Measurements from ENCODE around the gene FMNL3. TPM values are rescaled to one million over a fixed set of nuclear protein-coding genes. Genes with fewer than 3 reads are reported as not detected.

FMNL3 gene
- total and polyA plus RNA-seq, 2 of the 8 experiments (the other 6 are each of a cell fraction or from before 2014, with no cell fraction given), result 8.6 to 29.0 TPM

DNA sequence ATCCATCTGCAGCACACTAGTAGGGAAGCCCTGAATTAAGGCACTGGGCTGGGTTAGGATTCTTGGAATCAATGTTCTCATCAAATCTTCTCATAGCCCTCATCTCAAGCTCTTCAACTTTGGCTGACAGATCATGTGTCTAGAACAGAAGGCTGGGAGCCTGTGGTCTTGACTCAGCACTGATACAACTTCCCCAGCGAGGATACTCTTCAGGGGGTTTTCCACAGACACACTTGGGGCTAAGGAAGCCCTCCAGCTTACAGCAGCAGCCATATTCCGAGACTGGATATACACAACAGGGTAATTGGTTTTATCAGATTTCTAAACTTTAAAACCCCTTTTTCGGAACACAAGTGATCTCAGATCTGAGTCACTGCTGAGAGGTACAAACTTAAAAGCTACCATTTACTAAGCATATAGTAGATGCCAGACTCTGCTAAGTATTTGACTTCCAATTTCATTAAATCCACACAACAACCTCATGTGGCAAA, 3.5 kb downstream of the FMNL3 start:
- H3K4me1 ChIP-seq (replicated peaks in 1 of 4; ENCODE audit: control insufficient read depth in 3 of 4, insufficient read depth in 4 of 4, low read length in 3 of 4), result peaks cover 9 to 34% (median 14%) of the 10 kb centered on the region in 4 experiments
- no peak overlapping the region for H4K91ac ChIP-seq (replicated peaks; ENCODE audit: insufficient read length, low read length)
- no peak overlapping the region for H2AFZ ChIP-seq (ENCODE audit: low read length)
- no peaks in the 10 kb centered on the region for H3K36me3 ChIP-seq (ENCODE audit: control insufficient read depth in 2 of 4, insufficient read depth in 4 of 4, low read length in 3 of 4)
- H2BK12ac ChIP-seq (ENCODE audit: low read depth, low read length), result 0 out of 2 replicates have a peak overlapping the region, but pooled peaks have one; percentile 22
- H2AK5ac ChIP-seq (ENCODE audit: low read depth, low read length), result no peak overlapping the region
- H3K27me3 ChIP-seq (replicated peaks in 1 of 4; ENCODE audit: control insufficient read depth in 3 of 4, extremely low read depth in 1 of 4, insufficient read depth in 3 of 4, low read length in 3 of 4), result peaks cover 1 to 9% (median 6%) of the 10 kb centered on the region in 4 experiments
- peak overlapping the region; percentile 48; the same call in 1 of the 2 replicates for H2BK15ac ChIP-seq (ENCODE audit: low read length)
- DNase-seq (ENCODE audit: low read depth in 1 of 2, low spot score in 2 of 2) (no peak), FAIRE-seq (no peak)
- no peak overlapping the region for H3K27ac ChIP-seq (ENCODE audit: low read depth, low read length)
- H3K18ac ChIP-seq (ENCODE audit: extremely low read depth, low read length), result no peak overlapping the region
- no peak overlapping the region for H3K14ac ChIP-seq (ENCODE audit: insufficient read length)
- no peak overlapping the region for H3K4ac ChIP-seq (replicated peaks; ENCODE audit: insufficient read length, low read depth, low read length)
- ChIA-PET POLR2A (ENCODE audit: partially characterized antibody) (interaction anchor here (1.0 to 4.0 kb wide), 8 partner anchors 8 to 67 kb away, joined by 3 to 23 read pairs (median 7); partner anchors contain the start of gene TMBIM6), CTCF (ENCODE audit: partially characterized antibody) (interaction anchor here (0.8 to 10.3 kb wide), 17 partner anchors 12 to 136 kb away, joined by 3 to 222 read pairs (median 4); partner anchors contain the start of gene TMBIM6)
- peaks cover 3 to 10% of the 10 kb centered on the region in 2 experiments for H4K20me1 ChIP-seq (replicated peaks in 1 of 2; ENCODE audit: control insufficient read depth in 1 of 2, insufficient read depth in 2 of 2, low read length in 2 of 2)
- H3K56ac ChIP-seq (replicated peaks; ENCODE audit: insufficient read length, low read depth, low read length), result no peak overlapping the region
- no peak overlapping the region for H2BK5ac ChIP-seq (ENCODE audit: low read depth, low read length)
- H3K4me2 ChIP-seq (ENCODE audit: insufficient read depth in 1 of 2, low read depth in 2 of 2, low read length in 2 of 2), result no peak overlapping the region; a peak in 1 of 4 replicates
- H3K79me1 ChIP-seq (ENCODE audit: low read depth, low read length), result no peaks in the 10 kb centered on the region; the same call in 1 of the 2 replicates
- H3K9me3 ChIP-seq (ENCODE audit: insufficient read depth in 2 of 2, low read depth in 1 of 2, low read length in 1 of 2), result no peaks in the 10 kb centered on the region
- no peak overlapping the region for H4K8ac ChIP-seq (ENCODE audit: extremely low read depth, insufficient read depth, low read length)
- H2BK20ac ChIP-seq (ENCODE audit: low read length), result no peak overlapping the region
- no peak overlapping the region for H3K9ac ChIP-seq (replicated peaks in 1 of 4; ENCODE audit: extremely low read depth in 1 of 4, low read depth in 3 of 4, low read length in 3 of 4)
- no peak overlapping the region for H3K23ac ChIP-seq (ENCODE audit: insufficient read length)
- H4K5ac ChIP-seq (ENCODE audit: insufficient read length, low read depth, low read length), result no peak overlapping the region
- TF ChIP-seq CBX8 (IDR thresholded peaks at IDR 0.05; ENCODE audit: borderline replicate concordance, low read depth, low read length) (no peak), SP2 (IDR thresholded peaks at IDR 0.05; ENCODE audit: low read length) (no peak), YY1 (IDR thresholded peaks at IDR 0.05; ENCODE audit: low read depth, low read length) (no peak), GTF2F1 (IDR thresholded peaks at IDR 0.05; ENCODE audit: borderline replicate concordance, low read depth, low read length) (no peak), TEAD4 (IDR thresholded peaks at IDR 0.05; ENCODE audit: low read depth, low read length) (no peak), EGR1 (IDR thresholded peaks at IDR 0.05; ENCODE audit: borderline replicate concordance, low read depth, low read length) (no peak), RBBP5 (IDR thresholded peaks at IDR 0.05; ENCODE audit: borderline replicate concordance, low read depth, low read length) (no peak)
- TF ChIP-seq, protein P1, sequence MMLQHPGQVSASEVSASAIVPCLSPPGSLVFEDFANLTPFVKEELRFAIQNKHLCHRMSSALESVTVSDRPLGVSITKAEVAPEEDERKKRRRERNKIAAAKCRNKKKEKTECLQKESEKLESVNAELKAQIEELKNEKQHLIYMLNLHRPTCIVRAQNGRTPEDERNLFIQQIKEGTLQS (IDR thresholded peaks at IDR 0.05; ENCODE audit: insufficient read depth, low read depth, low read length), result no peak
- TF ChIP-seq, protein P2, sequence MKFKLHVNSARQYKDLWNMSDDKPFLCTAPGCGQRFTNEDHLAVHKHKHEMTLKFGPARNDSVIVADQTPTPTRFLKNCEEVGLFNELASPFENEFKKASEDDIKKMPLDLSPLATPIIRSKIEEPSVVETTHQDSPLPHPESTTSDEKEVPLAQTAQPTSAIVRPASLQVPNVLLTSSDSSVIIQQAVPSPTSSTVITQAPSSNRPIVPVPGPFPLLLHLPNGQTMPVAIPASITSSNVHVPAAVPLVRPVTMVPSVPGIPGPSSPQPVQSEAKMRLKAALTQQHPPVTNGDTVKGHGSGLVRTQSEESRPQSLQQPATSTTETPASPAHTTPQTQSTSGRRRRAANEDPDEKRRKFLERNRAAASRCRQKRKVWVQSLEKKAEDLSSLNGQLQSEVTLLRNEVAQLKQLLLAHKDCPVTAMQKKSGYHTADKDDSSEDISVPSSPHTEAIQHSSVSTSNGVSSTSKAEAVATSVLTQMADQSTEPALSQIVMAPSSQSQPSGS (IDR thresholded peaks at IDR 0.05; ENCODE audit: low read length), result no peak
- 89% methylated on average over 3 of the region's 3 CpGs; no CpG with 5 or more reads in 1 of the 2 experiments for WGBS, 2 experiments (ENCODE audit: extremely low coverage in 1 of 2, insufficient coverage in 1 of 2, insufficient read length in 1 of 2, insufficient replicate concordance in 2 of 2, low coverage in 1 of 2, low lambda C conversion rate in 2 of 2, missing lambda C conversion rate in 1 of 2)
- H3K79me2 ChIP-seq (ENCODE audit: control insufficient read depth in 1 of 2, insufficient read depth in 2 of 2, low read length in 2 of 2), result peaks cover 9 to 57% of the 10 kb centered on the region in 2 experiments
- no peak overlapping the region for H3K4me3 ChIP-seq (ENCODE audit: extremely low read depth in 1 of 4, insufficient read depth in 2 of 4, low read depth in 3 of 4, low read length in 4 of 4)
- H3K23me2 ChIP-seq (ENCODE audit: low read depth, low read length), result peaks cover 10% of the 10 kb centered on the region
- H2BK120ac ChIP-seq (replicated peaks; ENCODE audit: low read depth, low read length), result no peak overlapping the region

All from H1 (cell line).